ENCODE measurements around the gene MGMT.

GRCh38 chr10:129812398-129812797 lies 345.4 kb downstream of the MGMT start:
- TF ChIP-seq EZH2 (IDR thresholded peaks at IDR 0.05; ENCODE audit: borderline replicate concordance, low read length) (no peak), CTCF (IDR thresholded peaks at IDR 0.05; ENCODE audit: low read length) (no peak)

Data from OCI-LY1 (cell line).